Transverse colon (tissue), 3 donors: ENCODE data around the gene CCSER2.

ENCODE experiments used
- CTCF ChIP-seq, 5 experiments: fragments of 200-600 bp in 3 of 5; fragments of 450-650 bp in 2 of 5; sonication (generic) in 3 of 5; IDR thresholded peaks; 1 replicate in 2 of 5; 2 replicates in 3 of 5; pipeline ENCODE4 v1.5.1; 2016 to 2017; ENCODE audit warnings: antibody characterized with exemption in 5 of 5, inconsistent platforms in 3 of 5, mild to moderate bottlenecking in 2 of 5, moderate library complexity in 1 of 5
- EP300 ChIP-seq: sonication (generic); formaldehyde crosslinking; IDR thresholded peaks from one replicate; pipeline ENCODE4 v1.6.1; 2017; ENCODE audit warnings: antibody characterized with exemption, low read depth
- POLR2A ChIP-seq: fragments of 450-650 bp; IDR thresholded peaks from one replicate; pipeline ENCODE4 v1.6.1; 2016; ENCODE audit warnings: antibody characterized with exemption, mild to moderate bottlenecking, moderate library complexity

GRCh38 chr10:84356928-84357327 is 28.5 kb downstream of the CCSER2 start:
- no peak for TF ChIP-seq CTCF (IDR thresholded peaks at IDR 0.05)
- no peak for TF ChIP-seq EP300
- no peak for TF ChIP-seq POLR2A
